Activated T-cell treated with anti-CD3 and anti-CD28 coated beads for 4 hours (primary cell): ENCODE data around the gene UNC13C.

Source experiments
- DNase-seq: peaks from one replicate; pipeline ENCODE4 v3.0.0-alpha.2; 2020

Gene UNC13C

GRCh38 chr15:54502416-54503075 is 524.3 kb downstream of the UNC13C start:
- no peak for DNase-seq

GRCh38 chr15:54504695-54505094 is 526.5 kb downstream of the UNC13C start:
- DNase-seq, result no peak

DNA sequence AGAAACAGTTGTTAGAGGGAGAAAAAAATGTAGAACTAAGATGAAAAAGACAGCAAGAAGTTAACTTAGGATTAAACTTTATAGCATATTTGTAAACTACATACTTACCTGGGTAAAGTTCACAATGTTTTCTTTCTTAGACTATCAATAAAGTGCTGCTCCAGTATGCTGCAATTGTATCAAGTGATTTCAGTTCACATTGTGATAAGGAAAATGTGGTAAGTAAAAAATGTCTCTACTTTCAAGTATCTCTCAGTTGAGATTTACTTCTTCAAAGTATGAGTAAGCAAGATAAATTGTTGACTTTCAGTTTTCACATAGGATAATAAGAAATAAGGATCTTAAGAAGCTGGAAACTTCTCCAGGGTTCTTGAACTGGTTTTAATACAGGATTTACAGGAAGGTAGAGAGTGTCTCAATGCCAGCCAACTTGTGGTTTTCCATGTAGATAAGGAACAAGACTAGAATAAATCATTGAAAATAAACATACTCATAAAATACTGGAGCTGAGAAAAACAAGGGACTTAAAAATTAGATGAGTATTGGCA is 528.8 kb downstream of the UNC13C start:
- no peak for DNase-seq

GRCh38 chr15:54514601-54515000 is 536.4 kb downstream of the UNC13C start:
- DNase-seq, result no peak

DNA sequence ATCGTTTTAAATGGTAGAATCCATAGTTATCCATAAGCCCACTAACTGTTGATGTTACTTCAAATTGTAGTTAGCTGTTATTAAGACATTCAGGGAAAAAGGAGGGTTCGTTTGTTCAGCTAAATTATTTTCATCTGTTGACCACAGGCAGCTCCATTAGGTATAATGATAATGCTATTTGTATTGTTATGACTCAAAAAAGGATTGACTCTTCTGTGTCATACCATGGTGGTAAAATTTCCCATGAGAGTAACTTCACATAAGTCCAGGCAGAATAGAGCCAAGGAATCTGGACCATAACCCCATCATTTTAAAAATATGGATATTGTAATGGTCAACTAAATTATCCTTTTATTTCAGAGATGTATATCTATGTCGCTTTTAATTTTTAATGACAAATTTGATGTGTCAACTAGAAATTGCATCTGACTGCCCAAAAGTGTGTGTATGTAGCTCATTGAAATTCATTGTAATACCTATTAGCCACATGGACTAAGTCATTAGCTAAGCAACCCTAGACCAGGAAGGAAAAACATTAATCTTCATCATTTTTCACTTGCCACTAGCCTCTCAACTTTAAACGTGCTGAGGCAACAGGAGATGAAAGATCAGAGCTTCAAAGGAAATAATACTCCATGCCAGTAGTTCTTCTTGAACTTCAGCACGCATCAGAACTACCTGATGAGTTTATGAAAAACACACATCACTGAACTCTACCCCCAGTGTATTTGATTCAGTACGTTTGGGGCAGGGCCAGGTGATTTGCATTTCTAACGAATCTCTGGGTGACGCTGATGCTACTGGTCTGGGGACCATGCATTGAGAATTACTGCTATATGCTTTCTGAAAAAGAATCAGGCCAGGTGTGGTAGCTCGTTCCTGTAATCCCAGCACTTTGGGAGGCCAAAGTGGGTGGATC is 537.7 kb downstream of the UNC13C start:
- no peak for DNase-seq

GRCh38 chr15:54517366-54517765 is 539.1 kb downstream of the UNC13C start:
- DNase-seq, result no peak

GRCh38 chr15:54518156-54518882 is 540.1 kb downstream of the UNC13C start:
- no peak for DNase-seq

DNA sequence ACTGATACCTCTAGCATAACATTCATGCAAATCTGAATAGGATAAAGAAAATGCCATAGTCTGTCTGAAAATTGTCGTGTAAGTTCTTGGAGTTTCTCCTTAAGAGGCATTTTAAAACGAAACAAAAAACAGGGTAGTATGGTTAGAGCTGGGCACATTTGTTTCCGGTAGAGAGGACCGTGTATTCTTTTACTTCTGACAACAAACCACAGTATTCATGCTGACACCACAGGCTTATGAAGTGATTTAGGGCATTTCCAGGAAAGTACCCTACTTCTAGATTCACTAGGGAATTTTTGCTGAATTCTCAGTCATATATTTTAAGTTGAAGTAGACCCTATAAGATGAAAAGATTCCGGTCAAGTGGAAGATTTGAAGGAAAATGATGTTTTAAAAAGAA is 541.3 kb downstream of the UNC13C start:
- DNase-seq, result no peak

DNA sequence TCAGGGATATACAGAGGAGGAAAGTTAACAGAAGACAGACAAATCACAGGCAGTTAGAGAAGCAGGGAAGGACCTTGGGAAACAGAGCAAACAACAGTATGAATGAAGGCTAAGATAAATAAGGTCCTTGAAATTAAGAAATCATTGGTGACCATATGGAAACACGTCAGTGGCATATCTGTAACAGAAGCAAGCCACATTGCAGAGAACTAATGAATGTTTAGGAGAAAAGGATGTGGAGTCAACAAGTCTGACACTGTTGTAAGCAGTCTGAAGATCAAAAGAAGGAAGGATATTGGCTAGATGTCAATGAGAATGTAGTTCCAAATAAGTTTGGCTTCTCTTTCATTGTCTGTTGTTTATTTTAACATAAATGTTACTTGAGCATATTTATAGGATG is 542.4 kb downstream of the UNC13C start:
- DNase-seq, result no peak

- DNase-seq, result no peak
Observed at GRCh38 chr15:54521206-54521605, 543.0 kb downstream of the UNC13C start.

GRCh38 chr15:54528021-54528420 is 549.8 kb downstream of the UNC13C start:
- DNase-seq, result no peak

DNA sequence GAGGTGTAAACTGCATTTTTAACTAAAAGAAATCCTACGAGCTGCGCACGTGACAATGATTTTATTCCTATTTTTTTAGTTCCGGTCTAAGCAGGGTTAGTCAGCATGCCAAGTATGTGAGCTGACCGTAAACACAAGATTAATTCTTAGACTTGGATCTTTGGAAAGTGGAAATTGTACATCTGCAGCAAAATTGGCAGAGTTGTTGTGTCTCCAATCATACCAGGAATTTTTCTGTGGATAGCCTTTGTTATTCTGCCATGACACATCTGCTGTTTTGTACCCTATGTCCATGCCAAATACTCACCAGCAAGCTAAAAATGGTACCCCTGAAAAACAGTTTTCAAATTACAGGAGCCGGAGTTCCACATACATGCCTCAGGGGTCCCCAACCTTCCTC is 562.5 kb downstream of the UNC13C start:
- no peak for DNase-seq

- no peak for DNase-seq
Observed at GRCh38 chr15:54547491-54547890, 569.2 kb downstream of the UNC13C start.

DNA sequence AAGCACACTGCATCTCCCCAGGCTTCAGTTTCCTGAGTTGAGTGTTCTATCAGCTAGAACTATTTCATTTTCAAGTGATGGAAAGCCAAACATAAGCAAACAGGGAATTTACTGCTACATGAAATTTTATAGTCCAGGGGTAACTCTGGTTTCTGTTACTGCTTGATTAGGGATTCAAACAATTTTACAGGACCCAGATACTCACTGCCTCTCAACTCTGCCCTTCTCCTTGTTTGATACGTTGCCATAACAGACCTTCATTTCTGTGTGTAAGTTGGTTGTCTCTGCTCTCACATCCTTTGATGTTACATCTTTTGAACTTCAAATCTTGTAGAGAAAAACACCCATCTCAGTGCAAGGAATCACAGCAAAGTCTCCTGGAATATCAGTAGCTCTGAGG is 572.7 kb downstream of the UNC13C start:
- no peak for DNase-seq

DNA sequence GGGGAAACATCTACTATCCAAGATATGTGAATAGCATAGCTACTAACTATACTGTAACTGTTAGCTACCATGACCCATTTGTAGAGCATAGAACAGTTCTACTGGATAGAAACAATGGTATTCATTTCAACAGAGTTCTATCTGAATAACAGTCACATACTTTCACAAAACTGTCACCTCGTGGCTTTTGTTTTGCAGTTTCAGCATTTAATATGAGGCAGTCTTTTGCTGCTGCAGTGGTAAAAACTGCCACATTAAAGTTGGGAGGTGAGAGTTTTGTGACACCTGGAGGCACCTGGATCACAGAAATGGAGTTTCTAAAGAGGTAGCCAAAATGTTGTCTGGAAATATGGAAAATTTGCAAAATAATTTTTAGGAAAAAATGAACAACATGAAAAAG is 578.0 kb downstream of the UNC13C start:
- DNase-seq, result no peak

DNA sequence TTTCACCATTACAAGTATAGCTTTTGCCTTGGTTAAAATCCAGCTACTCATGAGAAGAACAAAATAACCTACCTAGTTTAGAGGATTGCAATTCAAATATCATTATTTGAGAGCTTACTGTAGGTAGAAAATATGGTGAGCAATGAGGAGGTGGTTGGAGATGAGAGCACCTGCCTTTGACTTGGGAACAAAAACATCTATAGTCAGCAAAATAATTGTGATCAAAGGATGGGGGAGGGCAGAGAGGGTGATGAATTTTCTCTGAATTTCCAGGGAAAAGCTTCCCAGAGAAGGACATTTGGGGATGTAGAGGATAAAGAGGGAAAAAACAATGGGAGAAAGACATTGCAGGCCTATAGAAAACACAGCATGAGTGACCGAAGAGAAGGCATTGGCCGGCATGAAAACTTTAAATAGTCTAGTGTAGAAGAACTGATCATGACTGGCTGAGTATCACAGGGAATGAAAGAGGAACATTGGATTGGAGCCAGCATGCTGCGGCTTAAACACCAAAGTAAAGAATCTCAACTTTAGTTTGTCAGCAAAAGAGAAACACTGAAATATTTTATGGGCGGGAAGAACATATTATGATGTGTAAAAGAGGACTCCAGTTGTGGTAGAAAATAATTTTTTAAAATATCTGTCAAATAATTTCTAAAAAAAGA is 581.3 kb downstream of the UNC13C start:
- DNase-seq, result no peak

GRCh38 chr15:54560417-54560816 is 582.2 kb downstream of the UNC13C start:
- DNase-seq, result no peak

- DNase-seq, result no peak
Observed at GRCh38 chr15:54564166-54564565, 585.9 kb downstream of the UNC13C start.

DNA sequence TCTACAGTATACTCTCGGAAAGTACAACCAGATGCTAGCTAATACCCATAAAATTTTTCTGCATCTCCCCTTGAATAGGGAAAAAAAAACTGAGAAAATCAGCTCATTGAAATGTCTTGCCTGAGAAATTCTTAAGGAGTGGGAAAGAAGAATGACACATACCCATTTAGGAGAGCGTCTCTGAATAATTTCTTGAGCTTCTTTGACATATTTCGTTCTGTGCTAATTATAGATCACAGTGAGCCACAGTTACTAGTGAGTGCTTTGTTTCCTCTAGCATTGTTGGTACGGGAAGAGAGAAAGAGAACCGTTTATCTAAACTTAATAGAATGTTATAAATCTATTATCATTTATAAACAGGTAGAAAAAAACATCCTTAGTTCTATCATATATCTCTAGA is 588.4 kb downstream of the UNC13C start:
- no peak for DNase-seq

- no peak for DNase-seq
Observed at GRCh38 chr15:54567408-54568035, 589.3 kb downstream of the UNC13C start.

DNA sequence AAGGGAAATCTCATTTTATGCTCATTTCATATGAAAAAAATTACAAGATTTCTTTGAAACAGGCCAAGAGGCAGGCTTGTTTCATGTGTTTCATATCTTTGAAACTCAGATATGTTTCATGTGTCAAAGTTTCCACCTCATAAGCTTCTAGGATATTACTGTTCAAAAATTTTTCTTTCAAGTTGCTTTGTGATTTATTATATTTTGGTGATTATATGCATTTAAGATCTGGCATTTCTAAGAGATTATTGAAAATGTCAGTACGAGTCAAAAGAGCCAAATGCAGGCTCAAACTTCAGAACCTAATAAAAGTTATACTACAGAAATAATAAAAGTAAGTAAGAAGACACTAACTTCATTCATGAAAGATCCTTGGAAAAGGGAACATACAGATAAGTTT is 590.1 kb downstream of the UNC13C start:
- no peak for DNase-seq

GRCh38 chr15:54571576-54571975 is 593.3 kb downstream of the UNC13C start:
- DNase-seq, result no peak
